Measurements from ENCODE around the gene SNX10. TPM values are rescaled to one million over a fixed set of nuclear protein-coding genes. Genes with fewer than 3 reads are reported as not detected.
"Not testable (repeated sequence)": the region's sequence is repeated elsewhere in the genome, so short reads cannot be mapped to it uniquely, and the experiment has no call there.

SNX10 gene
- 73.8 TPM for total RNA-seq
- long read RNA-seq, transcript SNX10-202 (7 exons, 2,491 nt) = minor isoform, 7 of 220 reads
- long read RNA-seq, transcript SNX10-201 (7 exons, 2,546 nt) = major isoform, 104 of 220 reads
- long read RNA-seq, partial matches to known transcripts = 74 of 220 reads
- long read RNA-seq, other reads (novel, unspliced or antisense) = 32 of 220 reads

GRCh38 chr7:26291699-26292538 is at the start of gene SNX10:
SNX10 (plus strand) TSS chr7:26291862; CDS start chr7:26346443, 54,581 bp downstream.
- DNase-seq (peak; percentile 81), ATAC-seq (peak; percentile 92)
- Histone ChIP-seq H3K4me1 (peaks cover 7% of the 10 kb centered on the region), H3K36me3 (no peaks in the 10 kb centered on the region), H3K9me3 (no peaks in the 10 kb centered on the region), H3K27ac (peak within 1 kb of the TSS; percentile 63), H3K27me3 (no peaks in the 10 kb centered on the region), H3K4me3 (peak within 1 kb of the TSS; percentile 68)
- TF ChIP-seq CTCF (IDR thresholded peaks at IDR 0.05) = no peak
- intact Hi-C loops (cut with DNase I) = no loop called here

GRCh38 chr7:26245150-26245549 is 46.5 kb upstream of the SNX10 start:
- DNase-seq = no peak
- intact Hi-C loops (cut with DNase I) = no loop called here
- no peaks in the 10 kb centered on the region for H3K9me3 ChIP-seq
- no peaks in the 10 kb centered on the region for H3K27me3 ChIP-seq
- H3K27ac ChIP-seq = no peak overlapping the region
- no peak for TF ChIP-seq CTCF (IDR thresholded peaks at IDR 0.05)
- H3K4me1 ChIP-seq = no peaks in the 10 kb centered on the region
- no peak overlapping the region for H3K4me3 ChIP-seq
- no peak for ATAC-seq
- no peaks in the 10 kb centered on the region for H3K36me3 ChIP-seq

GRCh38 chr7:26250239-26250638 is 41.4 kb upstream of the SNX10 start:
- H3K9me3 ChIP-seq = no peaks in the 10 kb centered on the region
- TF ChIP-seq CTCF (IDR thresholded peaks at IDR 0.05) = no peak
- H3K27me3 ChIP-seq = no peaks in the 10 kb centered on the region
- no peak overlapping the region for H3K27ac ChIP-seq
- ATAC-seq = no peak
- no peaks in the 10 kb centered on the region for H3K4me1 ChIP-seq
- intact Hi-C loops (cut with DNase I) = no loop called here
- H3K36me3 ChIP-seq = no peaks in the 10 kb centered on the region
- DNase-seq = no peak
- H3K4me3 ChIP-seq = no peak overlapping the region

GRCh38 chr7:26261866-26262265 is 29.8 kb upstream of the SNX10 start:
- H3K4me1 ChIP-seq; H3K36me3 ChIP-seq; intact Hi-C loops (cut with DNase I); H3K9me3 ChIP-seq; H3K4me3 ChIP-seq; H3K27ac ChIP-seq; DNase-seq; ATAC-seq; H3K27me3 ChIP-seq: not testable (repeated sequence)

- no peak for TF ChIP-seq CTCF (IDR thresholded peaks at IDR 0.05)
- Histone ChIP-seq H3K4me1 (no peaks in the 10 kb centered on the region), H3K27ac (no peak overlapping the region), H3K27me3 (peaks cover 3% of the 10 kb centered on the region), H3K36me3 (no peaks in the 10 kb centered on the region), H3K9me3 (no peaks in the 10 kb centered on the region), H3K4me3 (no peak overlapping the region)
- DNase-seq (no peak), ATAC-seq (no peak)
- intact Hi-C loops (cut with DNase I) = no loop called here
Observed at GRCh38 chr7:26265065-26265464, 26.6 kb upstream of the SNX10 start.

DNA sequence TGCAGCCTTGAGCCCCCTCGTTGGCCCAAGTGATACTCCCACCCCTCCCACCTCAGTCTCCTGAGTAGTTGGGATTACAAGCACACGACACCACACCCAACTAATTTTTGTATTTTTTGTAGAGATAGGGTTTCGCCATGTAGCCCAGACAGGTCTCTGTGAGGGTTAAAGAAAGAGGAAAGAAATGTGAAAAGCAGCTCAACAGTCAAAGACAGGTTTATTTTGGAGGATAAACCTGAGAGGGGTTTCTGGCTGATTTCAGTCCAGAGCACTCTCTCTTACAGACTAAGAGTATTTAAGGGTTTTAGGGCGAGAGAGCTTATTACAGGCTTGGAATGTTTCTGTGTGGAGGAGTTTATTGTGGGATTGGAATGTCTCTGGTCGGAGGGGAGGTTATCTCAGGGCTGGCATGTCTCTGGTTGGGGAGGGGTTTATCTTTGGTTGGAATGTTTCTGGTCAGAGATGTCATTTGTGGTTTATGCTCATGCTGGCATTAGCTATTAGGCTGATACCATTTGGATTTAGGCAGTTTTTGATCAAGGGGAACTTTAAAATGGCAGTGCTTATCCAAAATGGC is 26.1 kb upstream of the SNX10 start:
- no peak for ATAC-seq
- H3K4me1 ChIP-seq = no peaks in the 10 kb centered on the region
- no peak for DNase-seq

More for the DNA sequence above, 26.1 kb upstream of the SNX10 start:
- intact Hi-C loops (cut with DNase I) = no loop called here
- peaks cover 3% of the 10 kb centered on the region for H3K27me3 ChIP-seq
- H3K4me3 ChIP-seq = no peak overlapping the region
- no peaks in the 10 kb centered on the region for H3K9me3 ChIP-seq
- no peaks in the 10 kb centered on the region for H3K36me3 ChIP-seq
- TF ChIP-seq CTCF (IDR thresholded peaks at IDR 0.05) = no peak
- no peak overlapping the region for H3K27ac ChIP-seq
